Measurements from ENCODE around the gene CTCF.

Gene CTCF

GRCh38 chr16:67665598-67665997 is 103.3 kb downstream of the CTCF start:
- no peak for DNase-seq (ENCODE audit: low spot score)

GRCh38 chr16:67666032-67666551 is 103.8 kb downstream of the CTCF start:
- no peak for DNase-seq (ENCODE audit: low spot score)

- peak; percentile 80 for DNase-seq (ENCODE audit: low spot score)
Measured at GRCh38 chr16:67666559-67667452, 104.5 kb downstream of the CTCF start, which contains the start of the genes C16orf86 and ENKD1. TSS of gene C16orf86 (plus strand) at chr16:67666814. CDS start at chr16:67666971, 157 bp downstream. TSS of gene ENKD1 (minus strand) at chr16:67666750. CDS start at chr16:67666442, 308 bp downstream.

GRCh38 chr16:67667453-67667816 is 105.1 kb downstream of the CTCF start:
- no peak for DNase-seq (ENCODE audit: low spot score)

GRCh38 chr16:67667817-67668494 is 105.6 kb downstream of the CTCF start:
- peak; percentile 88 for DNase-seq (ENCODE audit: low spot score)

GRCh38 chr16:67668495-67669157 is 106.3 kb downstream of the CTCF start:
- no peak for DNase-seq (ENCODE audit: low spot score)

- no peak for DNase-seq (ENCODE audit: low spot score)
Measured at GRCh38 chr16:67669499-67670101, 107.3 kb downstream of the CTCF start.

- DNase-seq (ENCODE audit: low spot score) = no peak
Measured at GRCh38 chr16:67672306-67672705, 110.0 kb downstream of the CTCF start.

GRCh38 chr16:67672739-67673662 is 110.7 kb downstream of the CTCF start:
- peak; percentile 74 for DNase-seq (ENCODE audit: low spot score)

GRCh38 chr16:67673712-67674580 is 111.6 kb downstream of the CTCF start:
- peak; percentile 84 for DNase-seq (ENCODE audit: low spot score)

- DNase-seq (ENCODE audit: low spot score) = no peak
Measured at GRCh38 chr16:67674851-67675578, 112.7 kb downstream of the CTCF start.

GRCh38 chr16:67675579-67675935 is 113.2 kb downstream of the CTCF start:
- no peak for DNase-seq (ENCODE audit: low spot score)

GRCh38 chr16:67675999-67676398 is 113.7 kb downstream of the CTCF start:
- DNase-seq (ENCODE audit: low spot score) = no peak

GRCh38 chr16:67676516-67676915 is 114.2 kb downstream of the CTCF start:
- DNase-seq (ENCODE audit: low spot score) = no peak

GRCh38 chr16:67676939-67677338 is 114.6 kb downstream of the CTCF start:
- DNase-seq (ENCODE audit: low spot score) = no peak

GRCh38 chr16:67677712-67678111 is 115.4 kb downstream of the CTCF start:
- DNase-seq (ENCODE audit: low spot score) = no peak

- no peak for DNase-seq (ENCODE audit: low spot score)
Measured at GRCh38 chr16:67678354-67679023, 116.2 kb downstream of the CTCF start.
